NT2/D1 (cell line): Measurements from ENCODE around the gene HAUS5.

Source experiments
- DNase-seq: peaks from one replicate; pipeline ENCODE4 v3.0.0-alpha.2; 2011; ENCODE audit warnings: low read depth, low spot score
- H3K27me3 ChIP-seq: 2 replicates; pipeline ENCODE4 v1.6.0; 2011; ENCODE audit warnings: mild to moderate bottlenecking; ENCODE audit not compliant: insufficient read length, insufficient read depth
- H3K36me3 ChIP-seq: 2 replicates; pipeline ENCODE4 v1.6.1; 2011; ENCODE audit warnings: mild to moderate bottlenecking, low read length, mixed read lengths; ENCODE audit not compliant: insufficient read depth, insufficient read length
- H3K4me1 ChIP-seq: 2 replicates; pipeline ENCODE4 v1.5.1; 2011; ENCODE audit not compliant: insufficient read depth, insufficient read length
- H3K4me3 ChIP-seq: 2 replicates; pipeline ENCODE4 v1.5.1; 2011; ENCODE audit warnings: low read depth; ENCODE audit not compliant: insufficient read length
- H3K9ac ChIP-seq: 2 replicates; pipeline ENCODE4 v1.6.0; 2011; ENCODE audit warnings: low read depth; ENCODE audit not compliant: insufficient read length
- H3K9me3 ChIP-seq: 2 replicates; pipeline ENCODE4 v1.5.1; 2011; ENCODE audit warnings: mild to moderate bottlenecking, low read length; ENCODE audit not compliant: insufficient read depth
- SUZ12 ChIP-seq: IDR thresholded peaks from 2 replicates; pipeline ENCODE4 v1.6.1; 2011; ENCODE audit not compliant: insufficient read length, insufficient read depth; ENCODE audit errors: extremely low read depth
- YY1 ChIP-seq: IDR thresholded peaks from 2 replicates; pipeline ENCODE4 v1.6.1; 2011; ENCODE audit not compliant: insufficient read length, insufficient read depth
- ZNF274 ChIP-seq: IDR thresholded peaks from 2 replicates; pipeline ENCODE4 v1.6.1; 2011; ENCODE audit warnings: mild to moderate bottlenecking, low read depth, low read length

HAUS5 gene

DNA sequence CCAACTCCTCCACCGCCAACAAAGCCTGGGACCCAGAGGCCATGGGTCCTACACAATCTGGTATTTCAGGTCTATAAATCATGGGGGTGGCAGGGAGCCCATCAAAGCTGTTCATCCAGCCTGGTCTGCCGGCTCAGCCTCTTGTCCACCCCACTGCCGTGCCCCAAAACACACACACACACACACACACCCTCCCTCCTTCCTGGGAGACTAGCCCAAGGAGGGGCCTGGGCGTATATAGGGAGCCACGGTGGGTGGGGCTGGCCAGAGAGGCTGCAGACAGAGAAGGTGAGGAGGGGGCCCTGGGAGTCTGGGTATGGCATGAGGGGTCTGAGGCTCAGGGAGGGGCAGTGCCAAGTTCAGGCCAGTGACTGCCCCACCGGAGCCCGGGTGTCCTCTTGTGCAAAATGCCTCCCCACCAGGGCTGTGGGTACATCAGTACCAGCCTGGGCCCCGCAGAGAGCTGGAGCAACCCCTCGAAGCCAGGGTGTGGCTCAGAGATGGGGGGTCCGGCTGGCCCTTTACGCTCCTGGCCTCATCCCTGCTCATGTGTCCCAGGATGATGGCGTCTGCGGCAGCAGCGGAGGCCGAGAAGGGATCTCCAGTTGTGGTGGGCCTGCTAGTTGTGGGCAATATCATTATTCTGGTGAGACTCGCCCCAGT lies 53.8 kb downstream of the HAUS5 start, which contains the start of gene UPK1A:
TSS of gene UPK1A (plus strand) at position 267 of the 663 bp plus-strand sequence. CDS start at position 563, 296 bp downstream.
- H3K9me3 ChIP-seq: no peaks in the 10 kb centered on the region
- DNase-seq: no peak
- H3K4me3 ChIP-seq: no peak within 1 kb of the TSS
- peaks cover 2% of the 10 kb centered on the region for H3K36me3 ChIP-seq
- no peak for TF ChIP-seq SUZ12
- TF ChIP-seq ZNF274: no peak
- TF ChIP-seq YY1: no peak
- no peaks in the 10 kb centered on the region for H3K27me3 ChIP-seq
- no peak within 1 kb of the TSS for H3K9ac ChIP-seq
- no peaks in the 10 kb centered on the region for H3K4me1 ChIP-seq

GRCh38 chr19:35669566-35669965 lies 57.0 kb downstream of the HAUS5 start:
- H3K27me3 ChIP-seq: no peaks in the 10 kb centered on the region
- H3K36me3 ChIP-seq: no peaks in the 10 kb centered on the region
- H3K4me3 ChIP-seq: no peak overlapping the region
- no peak overlapping the region for H3K9ac ChIP-seq
- DNase-seq: no peak
- H3K9me3 ChIP-seq: no peaks in the 10 kb centered on the region
- TF ChIP-seq ZNF274 (no peak), YY1 (no peak), SUZ12 (no peak)
- no peaks in the 10 kb centered on the region for H3K4me1 ChIP-seq

DNA sequence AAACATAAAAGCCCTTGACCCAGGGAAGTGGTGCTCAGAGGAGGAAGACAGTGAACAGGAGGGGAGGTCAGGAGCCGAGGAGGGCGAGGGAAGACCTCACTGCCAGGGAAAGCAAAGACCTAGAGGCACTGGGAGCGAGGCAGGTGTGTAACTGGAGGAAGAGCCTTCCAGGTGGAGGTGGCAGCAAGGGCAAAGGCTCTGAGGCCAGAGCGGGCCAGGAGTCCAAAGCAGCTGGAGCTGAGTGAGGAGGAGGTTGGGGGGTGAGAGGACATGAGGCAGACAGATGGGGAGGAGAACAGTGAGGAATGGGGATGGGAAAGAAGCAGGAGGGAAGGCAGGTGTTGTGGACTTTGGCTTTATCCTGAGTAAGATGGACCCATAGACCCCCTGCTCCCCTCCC lies 57.4 kb downstream of the HAUS5 start:
- DNase-seq: no peak
- Histone ChIP-seq H3K27me3 (no peaks in the 10 kb centered on the region), H3K36me3 (no peaks in the 10 kb centered on the region), H3K4me3 (no peak overlapping the region), H3K4me1 (no peaks in the 10 kb centered on the region), H3K9me3 (no peaks in the 10 kb centered on the region), H3K9ac (no peak overlapping the region)
- no peak for TF ChIP-seq YY1
- TF ChIP-seq ZNF274: no peak
- no peak for TF ChIP-seq SUZ12

GRCh38 chr19:35670686-35671085 lies 58.2 kb downstream of the HAUS5 start:
- H3K4me3 ChIP-seq: no peak overlapping the region
- no peaks in the 10 kb centered on the region for H3K4me1 ChIP-seq
- H3K27me3 ChIP-seq: no peaks in the 10 kb centered on the region
- DNase-seq: no peak
- TF ChIP-seq SUZ12 (no peak), ZNF274 (no peak), YY1 (no peak)
- no peaks in the 10 kb centered on the region for H3K9me3 ChIP-seq
- H3K36me3 ChIP-seq: no peaks in the 10 kb centered on the region
- no peak overlapping the region for H3K9ac ChIP-seq

DNA sequence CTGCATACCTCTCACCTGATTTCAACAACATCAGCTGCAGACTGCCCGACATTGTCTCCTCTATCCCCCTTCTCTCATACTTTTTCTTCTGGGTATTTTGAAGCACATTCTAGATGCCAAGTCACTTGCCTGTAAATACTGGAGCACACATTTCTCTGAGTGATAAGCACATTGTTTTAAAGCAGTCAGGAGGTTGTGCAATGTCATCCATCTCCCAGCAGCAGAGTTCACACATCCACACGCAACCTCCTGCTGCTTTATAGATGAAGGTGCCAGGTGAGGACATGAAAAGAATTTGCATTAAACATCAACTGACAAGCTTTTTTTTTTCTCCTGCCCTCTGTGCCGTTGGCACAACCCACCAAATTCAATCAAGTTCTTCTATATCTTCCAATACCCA lies 59.3 kb downstream of the HAUS5 start:
- no peaks in the 10 kb centered on the region for H3K4me1 ChIP-seq
- H3K36me3 ChIP-seq: no peaks in the 10 kb centered on the region
- H3K27me3 ChIP-seq: no peaks in the 10 kb centered on the region
- no peaks in the 10 kb centered on the region for H3K9me3 ChIP-seq
- no peak for DNase-seq
- H3K9ac ChIP-seq: no peak overlapping the region
- TF ChIP-seq ZNF274: no peak
- TF ChIP-seq YY1: no peak
- no peak for TF ChIP-seq SUZ12
- no peak overlapping the region for H3K4me3 ChIP-seq

GRCh38 chr19:35673121-35673804 lies 60.7 kb downstream of the HAUS5 start:
- Histone ChIP-seq H3K9ac (peak overlapping the region; percentile 70), H3K4me1 (no peaks in the 10 kb centered on the region), H3K36me3 (no peaks in the 10 kb centered on the region), H3K27me3 (no peaks in the 10 kb centered on the region), H3K9me3 (no peaks in the 10 kb centered on the region), H3K4me3 (peak overlapping the region; percentile 53)
- TF ChIP-seq ZNF274 (no peak), SUZ12 (no peak), YY1 (no peak)
- DNase-seq: no peak
